Type B pancreatic cell (in vitro differentiated cells): ENCODE measurements around the gene WFDC1. TPM values are rescaled to one million over a fixed set of nuclear protein-coding genes. Genes with fewer than 3 reads are reported as not detected.

Experiments used
- DNase-seq: peaks from one replicate; pipeline ENCODE4 v3.0.0; 2021; ENCODE audit warnings: mixed read lengths; ENCODE audit not compliant: unreplicated experiment; ENCODE audit errors: extremely low spot score
- H3K27ac Mint-ChIP-seq: 2 replicates; pipeline ENCODE4 v1.8.0; 2021; ENCODE audit warnings: mild to moderate bottlenecking, mixed read lengths
- H3K27me3 Mint-ChIP-seq: 2 replicates; pipeline ENCODE4 v1.8.0; 2021; ENCODE audit warnings: mixed read lengths
- H3K36me3 Mint-ChIP-seq: 2 replicates; pipeline ENCODE4 v1.8.0; 2021; ENCODE audit warnings: mixed read lengths
- H3K4me1 Mint-ChIP-seq: one replicate; pipeline ENCODE4 v1.8.0; 2021; ENCODE audit warnings: mixed read lengths; ENCODE audit not compliant: unreplicated experiment
- H3K4me3 Mint-ChIP-seq: 2 replicates; pipeline ENCODE4 v1.8.0; 2021; ENCODE audit warnings: mild to moderate bottlenecking, mixed read lengths
- H3K9me3 Mint-ChIP-seq: 2 replicates; pipeline ENCODE4 v1.8.0; 2021; ENCODE audit warnings: mixed read lengths
- CTCF ChIP-seq: fragments of 200-600 bp; sonication (generic); conservative IDR thresholded peaks from 2 replicates; pipeline ENCODE4 v1.5.0; 2021; ENCODE audit warnings: antibody characterized with exemption, mild to moderate bottlenecking
- total RNA-seq: library from RNA; stranded (reverse); gene quantifications from 2 replicates; pipeline ENCODE4 v1.2.1, GENCODE V29; 2021; ENCODE audit warnings: low replicate concordance

Gene WFDC1
- total RNA-seq, 1 donor from 2014 or later: 2.0 TPM

- no peak for DNase-seq
- TF ChIP-seq CTCF: no peak
- Mint-ChIP-seq H3K27me3 (peaks cover 7% of the 10 kb centered on the region), H3K27ac (no peak overlapping the region), H3K9me3 (no peaks in the 10 kb centered on the region), H3K36me3 (no peaks in the 10 kb centered on the region), H3K4me3 (no peak overlapping the region), H3K4me1 (peaks cover 25% of the 10 kb centered on the region)
Observed at GRCh38 chr16:84278333-84278732, 16.3 kb upstream of the WFDC1 start.

GRCh38 chr16:84278968-84279367 is 15.7 kb upstream of the WFDC1 start:
- Mint-ChIP-seq H3K27ac (no peak overlapping the region), H3K36me3 (no peaks in the 10 kb centered on the region), H3K27me3 (peaks cover 9% of the 10 kb centered on the region), H3K9me3 (no peaks in the 10 kb centered on the region), H3K4me3 (no peak overlapping the region), H3K4me1 (peaks cover 31% of the 10 kb centered on the region)
- DNase-seq: no peak
- no peak for TF ChIP-seq CTCF

GRCh38 chr16:84279881-84280280 is 14.8 kb upstream of the WFDC1 start:
- no peak overlapping the region for H3K4me3 Mint-ChIP-seq

GRCh38 chr16:84281074-84281473 is 13.6 kb upstream of the WFDC1 start:
- Mint-ChIP-seq H3K27me3 (peaks cover 3% of the 10 kb centered on the region), H3K4me1 (peaks cover 41% of the 10 kb centered on the region), H3K36me3 (no peaks in the 10 kb centered on the region), H3K4me3 (no peak overlapping the region), H3K9me3 (no peaks in the 10 kb centered on the region), H3K27ac (no peak overlapping the region)
- DNase-seq: no peak
- no peak for TF ChIP-seq CTCF

More at GRCh38 chr16:84279881-84280280, 14.8 kb upstream of the WFDC1 start:
- H3K36me3 Mint-ChIP-seq: no peaks in the 10 kb centered on the region
- H3K27ac Mint-ChIP-seq: no peak overlapping the region
- H3K27me3 Mint-ChIP-seq: peaks cover 9% of the 10 kb centered on the region
- TF ChIP-seq CTCF: no peak
- no peaks in the 10 kb centered on the region for H3K9me3 Mint-ChIP-seq
- no peak for DNase-seq
- peaks cover 39% of the 10 kb centered on the region for H3K4me1 Mint-ChIP-seq

- peaks cover 3% of the 10 kb centered on the region for H3K27me3 Mint-ChIP-seq
- H3K9me3 Mint-ChIP-seq: no peaks in the 10 kb centered on the region
- H3K27ac Mint-ChIP-seq: no peak overlapping the region
- DNase-seq: no peak
- no peaks in the 10 kb centered on the region for H3K36me3 Mint-ChIP-seq
- peaks cover 49% of the 10 kb centered on the region for H3K4me1 Mint-ChIP-seq
- no peak for TF ChIP-seq CTCF
- H3K4me3 Mint-ChIP-seq: no peak overlapping the region
Observed at GRCh38 chr16:84282533-84282932, 12.1 kb upstream of the WFDC1 start.
